HG02588 (cell line): ENCODE measurements around the gene SUV39H1.
"Not testable (repeated sequence)": the region's sequence is repeated elsewhere in the genome, so short reads cannot be mapped to it uniquely, and the experiment has no call there.

ENCODE experiments used
- ATAC-seq: cut with Tn5 transposase; IDR thresholded peaks from one replicate; pipeline ENCODE4 v1.9.1; 2021; ENCODE audit warnings: mild to moderate bottlenecking, moderate library complexity; ENCODE audit not compliant: unreplicated experiment

The SUV39H1 gene

GRCh38 chrX:48684134-48684533 lies 12.4 kb upstream of the SUV39H1 start:
- no peak for ATAC-seq

- no peak for ATAC-seq
These were observed 11.1 kb upstream of the SUV39H1 start for GRCh38 chrX:48685416-48685815.

- ATAC-seq: no peak
These were observed 7.9 kb upstream of the SUV39H1 start for GRCh38 chrX:48688531-48689150.

- no peak for ATAC-seq
These were observed 7.2 kb upstream of the SUV39H1 start for GRCh38 chrX:48689208-48689920.

GRCh38 chrX:48691746-48692145 lies 4.8 kb upstream of the SUV39H1 start:
- not testable (repeated sequence) for ATAC-seq

- no peak for ATAC-seq
These were observed 1.6 kb upstream of the SUV39H1 start for GRCh38 chrX:48694776-48695533.

- ATAC-seq: no peak
These were observed 1.0 kb upstream of the SUV39H1 start for GRCh38 chrX:48695534-48695896.

- ATAC-seq: no peak
These were observed 621 bp upstream of the SUV39H1 start for GRCh38 chrX:48695925-48696300.

- peak; percentile 9 for ATAC-seq
These were observed 584 bp downstream of the SUV39H1 start for GRCh38 chrX:48696909-48697727.

GRCh38 chrX:48698306-48698705 lies 1.8 kb downstream of the SUV39H1 start:
- no peak for ATAC-seq

- no peak for ATAC-seq
These were observed 3.7 kb downstream of the SUV39H1 start for GRCh38 chrX:48700246-48700645.

GRCh38 chrX:48700951-48701653 lies 4.6 kb downstream of the SUV39H1 start:
- ATAC-seq: no peak

GRCh38 chrX:48702032-48702431 lies 5.5 kb downstream of the SUV39H1 start:
- ATAC-seq: no peak

- no peak for ATAC-seq
These were observed 6.2 kb downstream of the SUV39H1 start for GRCh38 chrX:48702716-48703115.

GRCh38 chrX:48703228-48703627 lies 6.7 kb downstream of the SUV39H1 start:
- no peak for ATAC-seq

GRCh38 chrX:48703642-48704481 lies 7.3 kb downstream of the SUV39H1 start:
- ATAC-seq: no peak

- ATAC-seq: no peak
These were observed 9.3 kb downstream of the SUV39H1 start for GRCh38 chrX:48705871-48706270.

GRCh38 chrX:48709522-48710112 lies 13.1 kb downstream of the SUV39H1 start:
- ATAC-seq: no peak

GRCh38 chrX:48711162-48711928 lies 14.8 kb downstream of the SUV39H1 start:
- no peak for ATAC-seq
